ENCODE results near the gene MEI4.
"Not testable (repeated sequence)": the region's sequence is repeated elsewhere in the genome, so short reads cannot be mapped to it uniquely, and the experiment has no call there.

The MEI4 gene

DNA sequence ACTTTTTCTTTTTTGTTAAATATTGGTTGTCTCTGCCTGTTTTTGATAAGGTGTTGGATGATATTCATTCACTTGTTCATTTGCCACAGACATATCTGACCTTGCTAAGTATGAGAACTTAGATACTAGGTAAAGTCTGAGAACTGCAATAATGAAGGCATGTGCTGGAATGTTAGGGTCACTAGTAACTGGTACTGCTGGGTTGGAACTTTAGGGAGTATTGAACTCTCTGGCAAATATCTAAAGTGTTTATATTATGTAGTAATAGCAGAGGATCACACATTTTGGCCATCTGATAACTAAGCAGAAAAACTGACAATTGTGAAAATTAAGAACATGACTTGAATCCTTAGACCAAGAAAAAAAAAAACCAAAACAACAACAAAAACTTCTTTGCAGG, 162.7 kb downstream of the MEI4 start:
- no peak for DNase-seq (ENCODE audit: low read depth in 2 of 2)

DNA sequence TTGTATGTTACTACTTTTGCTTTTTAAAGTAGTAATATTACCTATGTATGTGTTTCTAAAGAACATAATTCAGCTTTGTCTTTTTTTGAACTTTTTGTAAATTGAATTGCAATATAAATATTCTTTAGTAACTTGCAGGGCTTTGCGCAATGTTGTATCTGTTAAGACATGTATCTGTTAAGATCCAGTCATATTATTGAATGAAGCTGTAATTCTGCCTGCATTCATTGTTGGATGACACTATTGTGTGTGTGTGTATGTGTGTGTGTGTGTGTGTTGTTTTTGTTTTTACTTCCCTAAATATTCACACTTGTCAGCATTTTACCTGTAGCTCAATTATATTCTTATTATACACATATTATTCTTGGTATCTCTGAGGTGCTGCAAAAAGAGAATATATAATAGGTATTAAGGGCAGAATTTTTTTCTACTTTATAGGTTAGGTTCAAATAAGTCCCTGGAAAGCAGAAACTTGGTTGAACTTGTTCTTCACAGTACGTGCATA, 164.0 kb downstream of the MEI4 start:
- DNase-seq (ENCODE audit: low read depth in 2 of 2), result no peak

DNA sequence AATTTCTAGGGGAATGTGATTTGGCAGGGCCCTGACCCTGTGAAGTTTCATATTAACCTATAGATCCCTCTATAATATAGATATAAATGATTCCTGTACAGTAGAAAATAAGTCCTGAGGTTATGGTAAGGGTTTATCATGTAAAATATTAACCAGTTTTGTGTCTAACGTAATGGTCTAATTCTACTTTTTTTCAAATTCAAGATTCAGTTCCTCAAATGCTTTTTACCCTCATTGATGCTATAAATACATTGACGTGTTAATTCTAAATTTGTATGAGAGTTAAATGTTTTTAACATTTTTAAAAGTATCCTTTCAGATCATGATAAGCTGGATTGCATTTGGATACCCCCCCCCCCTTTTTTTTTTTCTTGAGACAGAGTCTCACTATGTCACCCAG, 169.4 kb downstream of the MEI4 start:
- DNase-seq (ENCODE audit: low read depth in 2 of 2), result no peak

DNA sequence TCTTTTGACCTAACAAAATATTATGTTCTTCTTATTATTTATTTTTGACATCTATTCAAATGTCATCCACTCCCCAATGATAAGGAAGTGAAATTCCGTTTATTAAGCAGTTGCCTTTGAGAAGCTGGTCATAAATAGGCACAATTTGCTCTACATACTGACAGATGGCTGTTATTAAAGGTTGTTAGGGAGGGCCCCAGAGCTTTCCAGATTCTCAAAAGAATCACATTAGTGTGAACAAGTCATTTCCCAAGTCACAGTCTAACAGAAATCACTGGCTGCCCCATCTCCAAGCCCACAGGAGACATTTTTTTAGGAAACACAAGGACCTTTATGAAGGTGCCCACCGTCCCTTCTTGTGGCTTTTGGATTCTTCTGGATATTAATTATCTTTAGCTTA, 172.4 kb downstream of the MEI4 start:
- no peak for DNase-seq (ENCODE audit: low read depth in 2 of 2)

DNA sequence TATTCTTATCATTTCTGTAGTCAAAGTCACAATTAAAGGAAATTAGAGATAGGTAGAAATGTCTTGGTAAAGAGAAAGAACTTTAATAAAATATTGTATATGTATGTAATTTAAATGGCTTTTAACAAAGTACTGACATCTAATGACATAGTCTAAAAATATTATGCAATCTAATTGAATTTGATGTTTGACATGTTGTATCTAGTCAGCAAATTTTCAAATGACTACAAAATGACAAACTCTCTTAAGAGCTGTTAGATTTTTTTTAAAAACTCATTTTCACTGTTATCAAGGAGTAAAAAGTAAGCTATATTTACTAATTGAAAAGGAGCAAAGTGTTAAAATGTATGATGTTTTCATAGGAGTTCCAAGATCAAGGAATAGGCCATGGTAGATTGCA, 176.9 kb downstream of the MEI4 start:
- DNase-seq (ENCODE audit: low read depth in 2 of 2), result no peak

DNA sequence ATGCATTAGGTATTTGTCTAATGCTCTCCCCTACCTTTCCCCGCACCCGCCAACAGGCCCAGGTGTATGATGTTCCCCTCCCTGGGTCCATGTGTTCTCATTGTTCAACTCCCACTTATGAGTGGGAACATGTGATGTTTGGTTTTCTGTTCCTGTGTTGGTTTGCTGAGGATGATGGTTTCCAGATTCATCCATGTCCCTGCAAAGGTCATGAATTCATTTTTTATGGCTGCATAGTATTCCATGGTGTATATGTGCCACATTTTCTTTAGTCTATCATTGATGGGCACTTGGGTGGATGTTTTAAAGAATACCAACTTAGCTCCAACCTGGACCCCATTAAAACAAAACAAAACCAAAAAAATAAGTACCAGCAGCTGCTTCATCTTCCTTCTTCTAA, 180.9 kb downstream of the MEI4 start:
- not testable (repeated sequence) for DNase-seq (ENCODE audit: low read depth in 2 of 2)

DNA sequence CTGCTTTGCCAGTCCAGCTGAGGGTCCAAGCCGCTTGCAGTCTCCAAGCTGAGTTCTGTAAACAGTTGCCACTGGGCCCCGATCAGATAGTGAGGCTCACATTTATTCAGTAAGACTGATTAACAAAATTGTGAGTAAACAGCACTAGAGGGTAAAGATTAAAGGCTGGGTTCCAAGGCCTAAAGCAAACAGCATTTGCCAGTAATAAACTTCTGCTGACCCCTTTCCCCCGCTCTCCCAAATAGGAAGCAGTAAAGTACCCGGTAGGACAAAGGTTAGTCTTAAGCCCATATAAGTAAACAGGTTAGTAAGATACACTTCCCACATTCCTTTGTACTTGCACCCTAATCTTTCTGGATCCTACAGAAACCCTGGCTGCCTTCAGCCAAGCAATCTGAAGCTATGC, 181.8 kb downstream of the MEI4 start:
- no peak for DNase-seq (ENCODE audit: low read depth in 2 of 2)

DNA sequence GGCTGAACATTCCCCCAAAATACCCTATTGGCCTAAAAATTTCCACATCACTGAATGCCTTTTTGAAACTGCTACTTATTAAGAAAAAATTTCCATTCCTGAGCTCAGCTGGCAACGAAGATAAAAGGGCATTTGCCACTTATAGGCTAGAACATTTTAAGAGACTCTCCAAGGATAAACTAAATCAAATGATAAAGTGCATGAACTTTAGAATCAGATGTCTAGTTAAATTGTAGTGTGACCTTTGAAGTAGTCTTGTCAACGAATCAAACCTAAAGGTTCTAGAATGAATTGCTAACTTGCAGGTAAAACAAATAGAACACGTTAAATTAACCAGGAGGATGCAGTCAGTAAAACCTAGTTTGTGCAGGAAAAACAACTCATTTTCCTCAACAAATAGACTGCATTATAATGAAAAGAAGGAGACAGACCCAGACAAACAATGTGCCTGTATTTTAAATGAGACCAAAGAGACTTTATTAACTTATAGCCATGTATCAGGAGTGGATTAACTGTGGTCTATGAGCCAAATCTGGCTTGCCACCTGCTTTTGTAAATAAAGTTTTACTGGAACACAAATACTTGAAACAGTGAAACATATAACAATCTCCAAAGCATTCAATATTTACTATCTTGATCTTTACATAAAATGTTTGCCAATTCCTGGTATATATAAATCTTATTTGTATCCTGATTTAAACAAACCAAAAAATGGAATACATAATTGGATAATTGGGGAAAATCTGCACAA, 184.4 kb downstream of the MEI4 start:
- DNase-seq (ENCODE audit: low read depth in 2 of 2), result no peak

DNA sequence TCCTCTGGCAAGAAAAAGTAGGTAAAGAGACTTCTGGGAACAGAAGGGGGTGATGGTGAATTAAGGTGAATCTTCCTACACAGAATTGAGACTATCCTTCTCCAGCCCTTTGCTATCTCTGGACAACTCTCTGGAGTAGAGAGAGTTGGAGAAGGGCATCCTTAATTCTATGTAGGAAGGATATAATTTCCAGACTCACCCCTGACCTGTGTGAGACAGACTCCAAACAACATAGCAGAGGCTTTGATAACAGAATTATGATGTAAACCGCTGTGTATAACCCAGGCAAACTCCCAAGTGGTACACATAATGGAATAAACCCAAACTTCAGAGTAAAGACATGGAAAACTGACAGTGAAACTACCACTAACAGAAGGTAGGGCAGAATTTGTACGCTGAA, 186.5 kb downstream of the MEI4 start:
- no peak for DNase-seq (ENCODE audit: low read depth in 2 of 2)

DNA sequence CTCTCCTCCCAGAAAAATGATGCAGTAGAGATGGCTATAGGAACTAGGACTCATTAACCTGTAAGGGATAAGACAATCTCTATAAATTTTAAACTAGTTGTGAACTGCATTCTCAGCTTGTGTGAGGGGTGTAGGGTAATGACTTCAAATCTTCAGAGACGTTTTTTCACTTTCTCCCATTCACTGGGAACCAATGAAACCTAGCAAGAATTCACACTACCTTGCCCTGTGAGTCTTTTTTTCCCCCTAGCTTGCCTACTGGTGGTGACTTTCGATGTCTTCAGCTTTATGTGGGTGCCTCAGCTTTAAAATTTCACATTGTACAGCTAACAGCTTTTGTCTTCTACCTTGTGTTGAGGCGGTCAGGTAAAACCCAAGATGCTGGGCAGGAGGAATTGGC, 192.0 kb downstream of the MEI4 start:
- DNase-seq (ENCODE audit: low read depth in 2 of 2), result no peak

DNA sequence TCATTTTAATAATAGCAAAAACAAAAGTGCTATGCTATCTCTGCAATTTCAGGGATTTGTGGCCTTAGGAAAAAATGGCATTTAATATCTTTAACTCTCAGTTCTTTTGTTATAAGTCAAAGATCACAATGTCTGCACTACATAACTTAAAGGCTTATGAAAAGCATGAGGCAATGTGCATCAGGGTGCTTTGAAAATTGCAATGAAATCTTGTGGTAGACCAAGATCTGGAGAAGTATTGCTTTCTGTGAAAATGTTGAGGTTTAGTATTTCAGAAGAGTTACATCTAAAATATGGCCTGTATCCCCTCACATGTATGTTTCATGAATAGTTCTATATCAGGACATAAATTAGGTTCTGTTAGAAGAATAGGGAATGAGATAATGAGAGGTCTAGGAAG, 200.6 kb downstream of the MEI4 start:
- no peak for DNase-seq (ENCODE audit: low read depth in 2 of 2)

DNA sequence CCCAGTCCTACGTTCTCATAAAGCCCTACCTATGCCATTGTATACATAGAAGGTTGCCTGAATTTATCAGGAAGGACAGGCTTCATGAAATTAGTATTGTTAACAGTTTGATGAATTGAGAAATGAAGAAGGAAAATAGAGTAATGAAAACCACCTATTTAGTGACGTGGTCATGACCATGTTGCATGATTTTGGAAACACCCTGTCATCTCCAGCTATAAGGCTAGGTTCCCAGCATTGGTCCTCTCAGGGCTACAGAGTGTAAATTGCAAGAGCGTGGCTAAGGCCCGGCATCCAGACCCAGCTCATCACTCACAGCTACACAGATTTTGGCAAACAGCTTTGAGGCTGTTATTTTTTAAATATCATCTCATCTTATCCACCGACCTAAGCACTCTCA, 203.6 kb downstream of the MEI4 start:
- DNase-seq (ENCODE audit: low read depth in 2 of 2), result no peak

DNA sequence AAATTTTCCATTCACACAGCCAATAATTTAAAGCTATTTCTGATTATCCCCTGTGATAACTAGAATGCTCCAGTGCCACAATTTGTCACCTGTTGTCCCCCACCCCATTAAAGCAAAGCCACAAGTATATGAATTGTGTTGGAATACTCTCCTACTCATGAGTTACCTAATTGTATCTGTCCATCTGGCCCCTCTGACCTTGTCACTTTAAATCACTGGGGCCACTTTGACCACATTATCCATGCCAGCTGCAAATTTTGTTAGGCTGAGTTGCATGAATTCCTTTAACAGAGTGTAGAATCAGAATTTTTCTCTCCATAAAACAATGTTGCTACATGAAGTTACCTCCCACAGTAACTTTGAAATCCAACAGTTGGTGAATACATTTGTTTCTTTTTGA, 204.6 kb downstream of the MEI4 start:
- no peak for DNase-seq (ENCODE audit: low read depth in 2 of 2)

DNA sequence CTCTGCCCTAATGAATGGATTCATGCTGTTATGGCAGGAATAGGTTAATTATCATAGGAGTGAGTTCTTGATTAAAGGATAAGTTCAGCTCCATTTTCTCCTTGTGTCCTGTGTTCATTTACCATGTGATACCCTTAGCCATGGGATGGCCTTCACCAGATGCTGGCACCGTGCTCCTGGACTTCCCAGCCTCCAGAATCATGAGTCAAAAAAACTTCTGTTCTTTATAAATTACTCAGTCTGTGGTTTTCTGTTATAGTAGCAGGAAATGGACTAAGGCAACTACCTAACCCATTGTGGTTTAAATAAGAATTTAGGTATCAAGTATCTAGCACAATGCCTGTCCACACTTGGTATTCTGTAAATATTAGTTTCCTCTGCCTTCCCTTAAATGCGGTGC, 223.5 kb downstream of the MEI4 start:
- no peak for DNase-seq (ENCODE audit: low read depth in 2 of 2)

DNA sequence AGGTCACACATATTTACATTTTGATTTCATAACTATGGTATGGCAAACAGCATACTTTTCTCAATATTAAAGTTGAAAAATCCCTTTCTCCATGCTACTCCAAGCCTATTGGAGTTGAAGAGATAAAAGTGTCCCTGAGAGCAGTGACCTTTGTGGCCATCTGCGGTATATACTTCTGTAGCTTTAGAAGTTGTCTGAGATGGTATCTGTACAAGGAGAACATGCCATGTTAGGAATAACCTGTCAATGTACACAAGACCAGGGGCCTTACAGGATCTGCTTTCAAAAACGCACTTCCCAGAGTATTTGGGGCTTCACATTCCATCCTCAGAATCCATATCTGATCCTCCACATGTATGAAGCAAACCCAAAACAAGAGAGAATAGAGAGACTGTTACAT, 226.7 kb downstream of the MEI4 start:
- no peak for DNase-seq (ENCODE audit: low read depth in 2 of 2)

DNA sequence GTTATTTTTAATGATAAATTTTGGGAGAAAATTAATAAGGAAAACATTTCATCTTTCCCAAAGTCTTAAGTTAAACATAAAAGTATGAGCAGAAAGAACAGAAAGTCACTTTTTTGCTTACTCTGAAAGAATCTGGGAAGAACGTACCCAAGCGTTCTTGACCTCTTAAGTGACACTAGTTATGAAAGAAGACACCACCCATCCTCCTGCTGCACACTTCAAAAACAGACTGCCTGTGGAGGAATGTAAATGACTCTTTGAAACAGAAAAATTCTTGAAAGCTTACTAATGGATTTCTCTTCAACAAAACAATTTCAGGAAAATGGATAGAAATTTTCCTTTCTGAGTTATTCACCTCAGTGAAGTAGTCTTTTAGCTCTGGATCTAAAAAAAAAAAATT, 227.7 kb downstream of the MEI4 start:
- no peak for DNase-seq (ENCODE audit: low read depth in 2 of 2)

DNA sequence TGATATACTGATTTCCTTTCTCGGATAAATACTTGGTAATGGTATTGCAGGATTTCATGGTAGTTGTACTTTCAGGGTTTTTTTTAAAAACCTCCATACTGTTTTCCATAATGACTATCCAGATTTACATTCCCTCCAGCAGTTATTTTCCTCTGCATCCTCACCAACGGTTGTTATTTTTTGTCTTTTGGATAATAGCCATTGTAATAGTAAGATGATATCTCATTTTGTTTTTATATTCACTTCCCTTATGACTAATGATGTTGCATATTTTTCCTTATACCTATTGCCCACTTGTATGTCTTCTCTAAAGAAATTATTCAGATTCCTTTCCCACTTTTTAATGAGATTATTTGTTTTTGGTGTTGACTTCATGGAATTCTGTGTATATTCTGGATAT, 231.0 kb downstream of the MEI4 start:
- DNase-seq (ENCODE audit: low read depth in 2 of 2), result no peak

DNA sequence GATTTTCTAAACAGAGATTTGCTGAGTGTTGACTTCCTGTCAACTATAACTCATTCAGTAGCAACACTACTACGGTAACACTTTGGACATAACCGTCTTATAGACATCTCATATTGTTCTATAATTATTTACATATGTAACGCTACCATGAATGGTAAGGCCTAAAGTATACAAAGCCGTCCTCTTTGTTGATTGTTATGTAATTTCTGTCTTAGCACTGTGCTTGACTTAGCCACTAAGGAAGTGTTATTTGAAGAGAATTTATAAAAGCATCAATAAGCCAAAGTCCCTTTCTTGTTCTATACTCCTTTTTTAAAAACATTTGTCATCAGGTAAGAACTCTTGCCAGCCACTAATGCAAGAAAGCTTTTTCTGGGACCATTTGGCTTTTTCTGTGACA, 240.6 kb downstream of the MEI4 start:
- DNase-seq (ENCODE audit: low read depth in 2 of 2), result no peak

DNA sequence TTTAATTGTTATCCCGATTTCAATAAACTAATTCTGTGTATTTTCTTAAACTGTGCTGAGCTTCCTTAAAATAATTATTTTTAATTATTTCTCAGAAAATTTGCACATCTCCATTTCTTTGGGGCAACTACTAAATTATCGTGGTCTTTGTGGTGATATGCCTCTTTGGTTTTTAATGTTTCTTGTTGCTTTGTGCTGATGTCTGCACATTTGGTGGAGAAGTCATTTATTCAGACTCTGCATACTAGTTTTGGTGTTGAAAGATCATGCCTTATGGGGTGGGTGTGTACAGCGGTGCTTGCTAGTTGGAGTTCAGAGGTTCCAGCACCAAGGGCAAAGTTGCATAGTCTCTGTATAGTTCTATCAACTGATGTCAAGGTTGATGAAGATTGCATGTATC, 253.2 kb downstream of the MEI4 start:
- DNase-seq (ENCODE audit: low read depth in 2 of 2), result no peak

DNA sequence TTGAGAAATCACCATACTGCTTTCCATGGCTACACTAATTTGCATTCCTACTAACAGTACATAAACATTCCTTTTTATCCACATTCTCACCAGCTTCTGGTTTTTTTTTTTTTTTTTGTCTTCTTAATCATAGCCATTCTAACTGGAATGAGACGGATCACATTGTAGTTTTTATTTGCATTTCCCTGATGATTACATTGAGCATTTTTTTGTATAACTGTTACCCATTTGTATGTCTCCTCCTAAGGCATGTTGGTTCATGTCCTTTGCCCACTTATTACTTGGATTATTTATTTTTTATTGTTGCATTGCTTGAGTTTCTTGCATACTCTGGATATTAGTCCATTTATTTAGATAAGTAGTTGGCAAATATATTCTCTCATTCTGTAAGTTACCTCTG, 258.0 kb downstream of the MEI4 start:
- no peak for DNase-seq (ENCODE audit: low read depth in 2 of 2)

DNA sequence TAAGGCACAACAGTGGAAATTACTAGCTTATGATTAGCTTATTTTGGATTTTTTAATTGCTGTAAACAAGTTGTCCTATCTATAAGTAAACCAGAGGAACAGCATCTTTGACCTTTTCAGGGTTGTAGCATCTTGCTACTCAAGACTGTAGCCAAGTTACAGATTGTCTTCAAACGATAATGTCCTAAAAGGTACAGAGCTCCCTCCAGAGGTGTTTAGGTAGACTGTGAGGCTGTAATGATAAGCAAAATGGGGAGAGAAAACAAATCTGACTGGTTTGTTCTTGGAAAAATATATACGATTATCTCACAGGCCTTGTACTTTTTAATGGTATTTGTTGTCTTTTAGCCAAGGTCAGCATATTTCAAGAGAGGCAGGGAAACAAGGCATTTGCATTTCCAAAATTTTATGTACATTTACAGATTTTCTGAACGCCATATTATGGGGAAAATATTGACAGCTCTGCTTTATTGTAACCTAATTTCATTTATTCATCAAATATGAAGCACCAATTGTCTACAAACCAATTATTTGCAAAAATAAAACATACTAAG, 273.4 kb downstream of the MEI4 start:
- no peak for DNase-seq (ENCODE audit: low read depth in 2 of 2)

DNA sequence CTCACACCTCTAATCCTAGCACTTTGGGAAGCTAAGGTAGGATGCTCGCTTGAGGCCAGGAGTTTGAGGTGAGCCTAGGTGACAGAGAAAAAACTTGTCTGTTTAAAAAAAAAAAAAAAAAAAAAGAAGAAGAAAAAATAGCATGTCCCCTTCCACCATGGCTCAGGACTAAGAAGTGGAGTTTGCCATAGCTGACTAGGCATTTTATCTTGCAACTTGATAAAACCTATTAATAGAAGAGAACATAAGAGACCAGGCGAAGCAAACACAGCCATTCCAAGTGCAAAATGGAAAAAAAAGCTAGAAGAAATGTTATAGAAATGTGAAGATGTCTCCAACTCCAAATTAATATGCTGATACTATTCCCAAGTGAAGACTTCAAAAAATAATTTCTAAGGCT, 277.5 kb downstream of the MEI4 start:
- no peak for DNase-seq (ENCODE audit: low read depth in 2 of 2)

DNA sequence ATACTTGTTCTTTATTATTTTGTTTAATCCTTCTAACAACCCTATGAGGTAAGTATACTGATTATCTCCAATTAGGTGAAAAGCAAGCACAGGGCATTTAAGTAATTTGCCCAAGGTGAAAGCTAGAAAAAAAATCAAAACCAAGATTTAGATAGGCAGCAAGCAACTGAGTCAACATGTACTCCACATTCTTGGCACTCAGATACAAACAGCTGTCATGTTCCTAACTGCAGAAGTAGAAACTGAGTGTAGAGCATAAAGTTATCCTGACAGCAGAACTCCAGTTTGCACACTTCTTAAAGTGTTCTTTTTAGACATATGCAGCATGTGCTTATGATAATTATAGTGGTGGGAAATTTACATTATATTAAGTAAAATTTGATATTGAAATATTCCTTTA, 278.1 kb downstream of the MEI4 start:
- DNase-seq (ENCODE audit: low read depth in 2 of 2), result no peak

DNA sequence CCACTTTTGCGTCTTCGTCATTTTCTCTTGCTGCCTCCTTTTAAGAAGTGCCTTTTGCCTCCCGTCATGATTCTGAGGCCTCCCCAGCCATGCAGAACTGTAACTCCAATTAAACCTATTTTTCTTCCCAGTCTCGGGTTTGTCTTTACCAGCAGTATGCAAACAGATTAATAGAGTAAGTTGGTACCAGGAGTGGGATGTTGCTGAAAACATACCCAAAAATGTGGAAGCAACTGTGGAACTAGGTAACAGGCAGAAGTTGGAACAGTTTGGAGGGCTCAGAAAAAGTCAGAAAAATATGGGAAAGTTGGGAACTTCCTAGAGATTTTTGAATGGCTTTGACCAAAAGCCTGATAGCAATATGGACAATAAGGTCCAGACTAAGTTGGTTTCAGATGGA, 309.2 kb downstream of the MEI4 start:
- no peak for DNase-seq (ENCODE audit: low read depth in 2 of 2)

Data from fibroblast of skin of left quadriceps (primary cell).